ENCODE results near the gene ARHGAP26. TPM values are rescaled to one million over a fixed set of nuclear protein-coding genes. Genes with fewer than 3 reads are reported as not detected.

ARHGAP26 gene
- total and polyA plus RNA-seq, 7 donors, result 2.5 to 28.7 (median 12.0) TPM

DNA sequence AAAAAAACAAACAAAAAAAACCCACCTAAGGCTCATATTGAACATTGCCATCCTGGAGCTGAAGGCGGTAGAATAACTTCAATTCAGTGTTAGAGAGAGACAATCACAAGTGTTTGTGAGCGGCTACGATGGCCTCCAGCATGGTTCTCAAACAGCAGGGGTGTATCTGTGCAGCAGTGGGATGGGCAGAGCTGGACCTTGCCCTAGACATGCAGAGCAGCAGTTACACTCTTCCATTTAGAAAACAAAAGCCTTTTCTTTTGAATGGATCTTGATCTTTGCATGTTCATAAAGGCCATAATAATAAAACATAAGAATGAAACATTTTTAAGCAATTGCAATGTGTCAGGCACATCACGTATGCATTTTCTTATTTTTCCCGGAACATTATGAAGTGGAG lies 50.3 kb downstream of the ARHGAP26 start:
- intact Hi-C loops (cut with DNase I), result no loop called here
- H3K36me3 ChIP-seq (ENCODE audit: insufficient read depth in 1 of 2, low read depth in 1 of 2), result no peaks in the 10 kb centered on the region
- TF ChIP-seq, protein P1, sequence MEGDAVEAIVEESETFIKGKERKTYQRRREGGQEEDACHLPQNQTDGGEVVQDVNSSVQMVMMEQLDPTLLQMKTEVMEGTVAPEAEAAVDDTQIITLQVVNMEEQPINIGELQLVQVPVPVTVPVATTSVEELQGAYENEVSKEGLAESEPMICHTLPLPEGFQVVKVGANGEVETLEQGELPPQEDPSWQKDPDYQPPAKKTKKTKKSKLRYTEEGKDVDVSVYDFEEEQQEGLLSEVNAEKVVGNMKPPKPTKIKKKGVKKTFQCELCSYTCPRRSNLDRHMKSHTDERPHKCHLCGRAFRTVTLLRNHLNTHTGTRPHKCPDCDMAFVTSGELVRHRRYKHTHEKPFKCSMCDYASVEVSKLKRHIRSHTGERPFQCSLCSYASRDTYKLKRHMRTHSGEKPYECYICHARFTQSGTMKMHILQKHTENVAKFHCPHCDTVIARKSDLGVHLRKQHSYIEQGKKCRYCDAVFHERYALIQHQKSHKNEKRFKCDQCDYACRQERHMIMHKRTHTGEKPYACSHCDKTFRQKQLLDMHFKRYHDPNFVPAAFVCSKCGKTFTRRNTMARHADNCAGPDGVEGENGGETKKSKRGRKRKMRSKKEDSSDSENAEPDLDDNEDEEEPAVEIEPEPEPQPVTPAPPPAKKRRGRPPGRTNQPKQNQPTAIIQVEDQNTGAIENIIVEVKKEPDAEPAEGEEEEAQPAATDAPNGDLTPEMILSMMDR (IDR thresholded peaks at IDR 0.05), result no peak
- ATAC-seq, result no peak
- H3K4me3 ChIP-seq, result no peak overlapping the region
- no peak overlapping the region for H3K27ac ChIP-seq
- WGBS, 3 donors, result 87 to 99% (median 98%) methylated on average over 5 of the region's 5 CpGs
- DNase-seq, result no peak
- H3K9me3 ChIP-seq, result no peaks in the 10 kb centered on the region
- H3K27me3 ChIP-seq (ENCODE audit: insufficient read depth in 3 of 3, low read length in 2 of 3), result no peaks in the 10 kb centered on the region
- peaks cover 46% of the 10 kb centered on the region for H3K4me1 ChIP-seq

DNA sequence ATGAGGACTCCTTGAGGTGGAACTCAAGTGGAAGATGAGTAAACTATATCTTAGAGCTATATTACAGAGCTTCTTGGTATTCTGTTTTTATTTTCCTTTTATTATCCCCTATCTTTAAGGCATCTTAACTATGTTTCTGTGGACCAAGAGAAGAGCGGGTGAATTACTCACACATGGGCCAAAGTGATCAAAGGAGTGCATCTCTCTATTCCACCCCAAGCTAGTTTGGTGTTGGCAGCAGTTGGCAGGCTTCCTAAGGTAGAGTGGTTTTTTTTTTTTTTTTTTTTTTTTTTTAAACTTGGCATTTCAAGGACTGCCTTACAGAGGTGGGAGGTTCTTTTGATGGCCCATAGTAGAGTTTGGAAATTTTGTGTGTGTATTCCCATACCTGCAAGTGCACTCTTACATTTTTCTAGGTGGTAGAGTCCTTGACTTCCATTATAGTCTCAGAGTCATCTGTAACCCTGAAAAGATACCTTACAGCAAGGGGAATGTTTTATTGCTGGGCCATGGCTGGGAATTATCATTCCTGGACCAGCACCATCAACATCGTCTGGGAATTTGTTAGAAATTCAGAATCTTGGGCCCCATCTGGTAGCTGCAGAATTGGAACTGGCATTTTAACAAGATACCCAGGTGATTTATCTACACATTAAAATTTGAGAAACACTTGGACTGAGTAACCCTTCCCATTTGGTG lies 51.0 kb downstream of the ARHGAP26 start:
- ATAC-seq (no peak), DNase-seq (no peak)
- WGBS, 3 donors, result 73 to 86% (median 76%) methylated on average over 2 of the region's 2 CpGs
- TF ChIP-seq, protein P1 (IDR thresholded peaks at IDR 0.05), result no peak
- H3K4me3 ChIP-seq, result no peak overlapping the region
- H3K4me1 ChIP-seq, result peaks cover 48% of the 10 kb centered on the region
- no peaks in the 10 kb centered on the region for H3K27me3 ChIP-seq (ENCODE audit: insufficient read depth in 3 of 3, low read length in 2 of 3)
- no peak overlapping the region for H3K27ac ChIP-seq
- H3K9me3 ChIP-seq, result no peaks in the 10 kb centered on the region
- intact Hi-C loops (cut with DNase I), result no loop called here
- no peaks in the 10 kb centered on the region for H3K36me3 ChIP-seq (ENCODE audit: insufficient read depth in 1 of 2, low read depth in 1 of 2)

DNA sequence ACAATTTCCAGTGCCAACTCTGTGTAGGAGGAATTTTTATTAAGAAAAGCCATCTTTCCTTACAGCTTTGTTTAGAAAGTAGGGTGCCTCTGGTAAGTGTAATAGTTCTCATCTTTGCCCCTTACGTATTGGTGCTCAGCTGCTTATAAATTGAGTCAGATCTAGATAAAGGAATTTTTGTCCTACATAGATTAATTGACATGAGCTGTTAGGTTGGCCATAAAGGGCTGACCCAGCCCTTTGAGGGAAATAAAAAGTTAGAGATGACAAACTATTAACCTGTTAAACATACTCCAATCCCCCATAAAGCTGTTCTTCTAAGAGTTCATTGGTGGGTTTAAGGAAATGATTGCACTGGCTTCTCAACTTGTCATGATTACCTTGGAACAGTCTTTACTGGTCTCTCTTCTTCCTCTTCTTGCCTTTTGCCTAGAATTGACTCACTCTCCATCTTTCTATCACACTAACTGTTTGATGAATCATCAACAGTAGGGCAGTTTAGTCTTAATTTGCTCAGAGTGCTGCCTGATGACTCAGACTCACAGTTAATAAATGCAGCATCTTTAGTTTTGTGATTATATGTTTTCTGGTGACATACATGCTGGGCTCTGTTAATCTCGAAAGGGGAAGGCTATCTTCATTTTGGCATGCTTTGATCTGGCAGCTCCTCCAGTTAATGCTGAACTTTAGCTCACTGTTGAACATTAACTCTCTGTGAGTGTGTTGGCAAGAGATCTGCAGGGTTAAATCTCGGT lies 51.7 kb downstream of the ARHGAP26 start:
- Histone ChIP-seq H3K36me3 (ENCODE audit: insufficient read depth in 1 of 2, low read depth in 1 of 2) (no peaks in the 10 kb centered on the region), H3K27me3 (ENCODE audit: insufficient read depth in 3 of 3, low read length in 2 of 3) (no peaks in the 10 kb centered on the region), H3K9me3 (no peaks in the 10 kb centered on the region), H3K4me3 (no peak overlapping the region), H3K4me1 (peaks cover 45% of the 10 kb centered on the region), H3K27ac (no peak overlapping the region)
- 72 to 82% (median 76%) methylated on average over 3 of the region's 3 CpGs for WGBS, 3 donors
- DNase-seq (no peak), ATAC-seq (no peak)
- TF ChIP-seq, protein P1 (IDR thresholded peaks at IDR 0.05), result no peak
- intact Hi-C loops (cut with DNase I), result no loop called here

DNA sequence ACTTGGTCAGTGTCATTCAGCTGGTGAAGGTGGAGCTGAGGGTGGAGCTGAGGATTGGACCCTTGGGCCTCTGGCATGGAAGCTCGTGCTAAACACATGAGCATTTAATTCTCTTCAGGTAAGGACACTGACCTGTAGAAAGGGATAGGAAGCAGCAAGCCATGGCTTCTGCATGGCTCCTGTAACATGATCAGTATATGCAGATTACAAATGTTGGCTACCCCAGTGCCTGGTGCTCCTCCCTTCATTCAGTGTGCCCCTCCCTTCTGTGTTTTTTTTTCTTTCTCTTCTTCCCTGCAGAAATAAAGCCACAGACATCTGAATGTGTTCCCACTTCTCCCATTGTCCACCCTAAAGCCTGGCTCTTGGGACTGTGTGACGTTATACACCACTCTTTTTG lies 52.9 kb downstream of the ARHGAP26 start:
- intact Hi-C loops (cut with DNase I), result loop anchor here in 1 of 2 donors (1.0 kb wide), 1 partner anchor 15 kb away; no protein-coding TSS in a partner anchor
- no peak overlapping the region for H3K27ac ChIP-seq
- ATAC-seq, result no peak
- no peak overlapping the region for H3K4me3 ChIP-seq
- H3K27me3 ChIP-seq (ENCODE audit: insufficient read depth in 3 of 3, low read length in 2 of 3), result no peaks in the 10 kb centered on the region
- TF ChIP-seq, protein P1 (IDR thresholded peaks at IDR 0.05), result no peak
- WGBS, 3 donors, result 41 to 63% (median 61%) methylated on average over 2 of the region's 2 CpGs
- H3K9me3 ChIP-seq, result no peaks in the 10 kb centered on the region
- DNase-seq, result no peak
- peaks cover 34% of the 10 kb centered on the region for H3K4me1 ChIP-seq
- no peaks in the 10 kb centered on the region for H3K36me3 ChIP-seq (ENCODE audit: insufficient read depth in 1 of 2, low read depth in 1 of 2)
